K562 (cell line): ENCODE measurements around the gene AFF2. TPM values are rescaled to one million over a fixed set of nuclear protein-coding genes. Genes with fewer than 3 reads are reported as not detected.

Experiments used
- ATAC-seq: fragments of 200-7000 bp; cut with Tn5 transposase; 3 replicates; pipeline ENCODE4 v1.9.1; 2020; ENCODE audit warnings: moderate library complexity
- BruUV-seq: library from RNA; stranded (reverse); fragments of 400-500 nt; replicated peaks from 2 replicates; lab custom pipeline; 2021; lab: Mats Ljungman, UMichigan
- CTCF ChIA-PET: fragments of 300-600 bp; formaldehyde crosslinking; extraction: SDS; loops from one replicate; lab custom pipeline; 2021; ENCODE audit warnings: low intra/inter-chr PET ratio; lab: Yijun Ruan, JAX
- POLR2A ChIA-PET: fragments of 300-600, 350-650 bp; sonication (Branson Sonifier 250); formaldehyde crosslinking; extraction: SDS; loops from one replicate; lab custom pipeline; 2021; ENCODE audit warnings: antibody characterized with exemption, inconsistent platforms; lab: Yijun Ruan, JAX
- DNase-seq, 4 experiments: peaks; one replicate each; pipeline versions ENCODE4 v3.0.0 to v3.0.0-alpha.2; 2011 to 2018; ENCODE audit warnings: low spot score in 3 of 4, mixed read lengths in 3 of 4; ENCODE audit errors: extremely low read depth in 1 of 4
- FAIRE-seq: peaks from 2 replicates; lab custom pipeline; 2011; peaks lifted over from hg19 to GRCh38; lab: Jason Lieb, UNC
- H2AFZ ChIP-seq: 2 replicates; pipeline ENCODE4 v1.6.0; 2011; ENCODE audit warnings: low read depth, low read length, control low read depth, inconsistent platforms
- H3K27ac ChIP-seq: fragments of 200-600 bp; 3 replicates; pipeline ENCODE4 v1.8.0; 2011; ENCODE audit warnings: low read depth, mild to moderate bottlenecking, control low read depth, inconsistent platforms, low read length, moderate library complexity, mixed read lengths; ENCODE audit errors: extremely low read depth
- H3K27me3 ChIP-seq, 2 experiments: fragments of 300-600 bp in 1 of 2; 2 replicates in 1 of 2; 3 replicates in 1 of 2; pipeline versions ENCODE4 v1.6.0 to v1.8.0; 2011; ENCODE audit warnings: inconsistent platforms in 2 of 2, low read length in 2 of 2, mild to moderate bottlenecking in 1 of 2, mixed read lengths in 1 of 2, moderate library complexity in 1 of 2; ENCODE audit not compliant: control insufficient read depth in 2 of 2, insufficient read depth in 2 of 2
- H3K36me3 ChIP-seq: fragments of 300-600 bp; 3 replicates; pipeline ENCODE4 v1.8.0; 2011; ENCODE audit warnings: mild to moderate bottlenecking, low read length, inconsistent platforms; ENCODE audit not compliant: control insufficient read depth, insufficient read depth
- H3K4me1 ChIP-seq, 2 experiments: fragments of 200-600 bp in 1 of 2; replicated peaks in 1 of 2; 2 replicates in 1 of 2; 3 replicates in 1 of 2; pipeline versions ENCODE4 v1.5.1 to v1.8.0; 2011; ENCODE audit warnings: inconsistent platforms in 2 of 2, low read length in 2 of 2, mild to moderate bottlenecking in 1 of 2, mixed read lengths in 1 of 2, moderate library complexity in 1 of 2; ENCODE audit not compliant: control insufficient read depth in 2 of 2, insufficient read depth in 2 of 2
- H3K4me2 ChIP-seq: 2 replicates; pipeline ENCODE4 v1.6.1; 2011; ENCODE audit warnings: low read length, control low read depth, inconsistent platforms, mixed read lengths; ENCODE audit not compliant: insufficient read depth
- H3K4me3 ChIP-seq: fragments of 200-600 bp; sonication (generic), shearing (Covaris generic); 2 replicates; pipeline ENCODE4 v1.5.1; 2016; ENCODE audit warnings: control low read depth, inconsistent platforms
- H3K79me2 ChIP-seq: fragments of 200-600 bp; 3 replicates; pipeline ENCODE4 v1.8.0; 2011; ENCODE audit warnings: low read length, inconsistent platforms; ENCODE audit not compliant: control insufficient read depth, insufficient read depth
- H3K9ac ChIP-seq, 2 experiments: 2 replicates each; pipeline versions ENCODE4 v1.6.0 to v1.6.1; 2011; ENCODE audit warnings: low read depth in 2 of 2, low read length in 2 of 2, control low read depth in 1 of 2, inconsistent platforms in 1 of 2, mild to moderate bottlenecking in 1 of 2, mixed read lengths in 1 of 2; ENCODE audit not compliant: insufficient read depth in 1 of 2
- H3K9me1 ChIP-seq: one replicate; pipeline ENCODE4 v1.6.0; 2011; ENCODE audit warnings: inconsistent platforms, mild to moderate bottlenecking, low read length, moderate library complexity; ENCODE audit not compliant: control insufficient read depth, insufficient read depth
- H3K9me3 ChIP-seq: replicated peaks from 2 replicates; pipeline ENCODE4 v1.5.1; 2011; ENCODE audit warnings: low read depth, low read length, inconsistent platforms; ENCODE audit not compliant: control insufficient read depth, insufficient read depth
- H4K20me1 ChIP-seq: replicated peaks from 2 replicates; pipeline ENCODE4 v1.6.1; 2011; ENCODE audit warnings: low read length, inconsistent platforms, mixed read lengths; ENCODE audit not compliant: control insufficient read depth, insufficient read depth
- CHD1 ChIP-seq: fragments of 200-600 bp; sonication (generic); IDR thresholded peaks from one replicate; pipeline ENCODE4 v1.6.1; 2012; ENCODE audit warnings: mild to moderate bottlenecking, moderate library complexity, low read length, inconsistent platforms
- DNMT1 ChIP-seq: fragments of 450-650 bp; IDR thresholded peaks from 2 replicates; pipeline ENCODE4 v1.6.1; 2016; ENCODE audit warnings: antibody characterized with exemption, mild to moderate bottlenecking
- ELF2 ChIP-seq: fragments of 250-450 bp; sonication (Bioruptor Pico); IDR thresholded peaks from 2 replicates; pipeline ENCODE4 v1.5.0; 2021; ENCODE audit warnings: mild to moderate bottlenecking
- ESRRB ChIP-seq: fragments of 250-450 bp; sonication (Bioruptor Pico); IDR thresholded peaks from 2 replicates; pipeline ENCODE4 v1.5.0; 2020; ENCODE audit warnings: mild to moderate bottlenecking, moderate library complexity, borderline replicate concordance
- FOXK2 ChIP-seq, 2 experiments: fragments of 450-650 bp; IDR thresholded peaks in 1 of 2; conservative IDR thresholded peaks in 1 of 2; 2 replicates each; pipeline ENCODE4 v1.6.1; 2016; ENCODE audit warnings: low read depth in 2 of 2, mild to moderate bottlenecking in 1 of 2
- GTF2E2 ChIP-seq: fragments of 200-800 bp; sonication (Bioruptor generic); IDR thresholded peaks from 2 replicates; pipeline ENCODE4 v1.6.1; 2016; ENCODE audit warnings: missing genetic modification characterization, missing compliant biosample characterization
- NRF1 ChIP-seq, 2 experiments: fragments of 450-650 bp; IDR thresholded peaks in 1 of 2; conservative IDR thresholded peaks in 1 of 2; 2 replicates each; pipeline ENCODE4 v1.6.1; 2014; ENCODE audit warnings: mild to moderate bottlenecking in 2 of 2
- ZKSCAN3 ChIP-seq: fragments of 250-450 bp; sonication (Bioruptor Pico); IDR thresholded peaks from 2 replicates; pipeline ENCODE4 v1.4.0; 2020
- ZNF589 ChIP-seq: fragments of 200-800 bp; sonication (Bioruptor generic); IDR thresholded peaks from 2 replicates; pipeline ENCODE4 v1.6.1; 2016; ENCODE audit warnings: low read depth, missing genetic modification characterization, missing compliant biosample characterization
- WGBS: fragments of 100-300 bp; shearing (Covaris generic); methylation state at CpG from one replicate; pipeline ENCODE4 v1.1.6; 2016; ENCODE audit warnings: low coverage, mixed read lengths; ENCODE audit not compliant: insufficient coverage; ENCODE audit errors: missing lambda C conversion rate; 5-methylcytosine and 5-hydroxymethylcytosine counted together
- in situ Hi-C: fragments of 300-500 bp; cut with MboI; formaldehyde crosslinking; loops from 4 replicates; pipeline ENCODE4 v1.15.0; 2018; ENCODE audit warnings: inconsistent platforms, mixed read lengths
- intact Hi-C: fragments of 100-400 bp; cut with micrococcal nuclease; formaldehyde crosslinking; loops from 2 replicates; pipeline ENCODE4 v1.14.2; 2022
- polyA plus RNA-seq, 8 experiments: library from polyadenylated mRNA; depleted of rRNA in 4 of 8; stranded (reverse) in 5 of 8; unstranded in 3 of 8; fragments of >200 nt; fragmentation: Nextera tagmentation in 2 of 8; fragmentation: Illumina TruSeq in 1 of 8; extraction: Ambion mirVana in 2 of 8; extraction: Trizol in 1 of 8; gene quantifications; 2 replicates each; pipeline versions ENCODE4 v1.2.1 to v1.2.3, GENCODE V29; 2011 to 2014; ENCODE audit warnings: inconsistent platforms in 1 of 8, missing spikeins in 1 of 8
- total RNA-seq, 7 experiments: library from RNA; depleted of rRNA in 6 of 7; stranded (reverse); fragments of >200 nt in 6 of 7; fragmentation: Illumina TruSeq in 2 of 7; extraction: Trizol in 2 of 7; gene quantifications; 2 replicates each; pipeline versions ENCODE4 v1.2.1 to v1.2.3, GENCODE V29; 2011 to 2021; ENCODE audit warnings: low replicate concordance in 1 of 7

The AFF2 gene
- total and polyA plus RNA-seq, 9 of the 15 experiments (the other 6 are each of a cell fraction or from before 2014, with no cell fraction given) = 0.01 to 0.20 (median 0.07) TPM

- WGBS = 1% methylated on average over 8 of the region's 9 CpGs
- Histone ChIP-seq H2AFZ (no peak overlapping the region), H3K9ac (no peak overlapping the region), H3K4me3 (no peak overlapping the region), H3K36me3 (no peaks in the 10 kb centered on the region), H3K4me2 (no peak overlapping the region), H3K9me1 (no peaks in the 10 kb centered on the region), H3K27ac (no peak overlapping the region), H3K9me3 (no peaks in the 10 kb centered on the region), H3K4me1 (no peaks in the 10 kb centered on the region), H3K27me3 (no peaks in the 10 kb centered on the region), H3K79me2 (no peaks in the 10 kb centered on the region), H4K20me1 (no peaks in the 10 kb centered on the region)
- intact Hi-C loops (no loop called here), in situ Hi-C loops (no loop called here)
- CTCF ChIA-PET = no interaction called here
- POLR2A ChIA-PET = no interaction called here
- no TSS peak for BruUV-seq
- DNase-seq = no peak
- FAIRE-seq = no peak
- no peak for ATAC-seq
- TF ChIP-seq NRF1 (conservative IDR thresholded peaks at IDR 0.05 in 1 of 2, IDR thresholded peaks at IDR 0.05 in 1 of 2) (peak; percentile 37 to 54; a peak in 3 of 4 replicates), ZKSCAN3 (CRISPR knock-in tag) (no peak)
These were observed 284.4 kb downstream of the AFF2 start for GRCh38 chrX:148784856-148785255.

- Histone ChIP-seq H3K27ac (no peak overlapping the region), H3K9me1 (no peaks in the 10 kb centered on the region)
These were observed 284.8 kb downstream of the AFF2 start for GRCh38 chrX:148785256-148785655.

More at GRCh38 chrX:148785256-148785655, 284.8 kb downstream of the AFF2 start:
- no peaks in the 10 kb centered on the region for H3K4me1 ChIP-seq
- H3K9ac ChIP-seq = no peak overlapping the region
- H3K36me3 ChIP-seq = no peaks in the 10 kb centered on the region
- BruUV-seq = no TSS peak
- no peak overlapping the region for H2AFZ ChIP-seq
- no peaks in the 10 kb centered on the region for H3K9me3 ChIP-seq
- in situ Hi-C loops = no loop called here
- ChIA-PET POLR2A (no interaction called here), CTCF (no interaction called here)
- H3K4me2 ChIP-seq = no peak overlapping the region
- 0% methylated on average over 1 of the region's 1 CpG for WGBS
- no peak for ATAC-seq
- no peaks in the 10 kb centered on the region for H3K79me2 ChIP-seq
- DNase-seq = no peak
- H4K20me1 ChIP-seq = no peaks in the 10 kb centered on the region
- no peak for TF ChIP-seq FOXK2 (conservative IDR thresholded peaks at IDR 0.05 in 1 of 2, IDR thresholded peaks at IDR 0.05 in 1 of 2; ENCODE audit: low read depth in 2 of 2)
- no peak for TF ChIP-seq CHD1
- TF ChIP-seq ELF2 (CRISPR knock-in tag) = no peak
- no peak for TF ChIP-seq GTF2E2
- TF ChIP-seq DNMT1 = no peak
- TF ChIP-seq ESRRB (CRISPR knock-in tag) = no peak
- TF ChIP-seq ZNF589 (CRISPR knock-in tag) = no peak
- no peaks in the 10 kb centered on the region for H3K27me3 ChIP-seq
- intact Hi-C loops = no loop called here
- FAIRE-seq = no peak
- H3K4me3 ChIP-seq = no peak overlapping the region
